ENCODE results near the gene TMEM121. TPM values are rescaled to one million over a fixed set of nuclear protein-coding genes. Genes with fewer than 3 reads are reported as not detected.
A peak's percentile ranks its signal among the peaks of the same experiment; 100 is the strongest.

Gene TMEM121
- polyA plus RNA-seq (ENCODE audit: insufficient read length in 4 of 4): 1 to 10 TPM; 2.6 to 5.7 (median 2.7) TPM

GRCh38 chr14:105525861-105526775 lies at the start of gene TMEM121:
Gene TMEM121 (plus strand): TSS chr14:105526583. CDS start chr14:105528835, 2,252 bp downstream.
- DNase-seq (ENCODE audit: low read depth in 4 of 4, low spot score in 3 of 4): no peak

GRCh38 chr14:105476831-105477659 lies 49.3 kb upstream of the TMEM121 start:
- no peak for DNase-seq (ENCODE audit: low read depth in 4 of 4, low spot score in 3 of 4)

GRCh38 chr14:105477660-105478397 lies 48.6 kb upstream of the TMEM121 start:
- no peak for DNase-seq (ENCODE audit: low read depth in 4 of 4, low spot score in 3 of 4)

- no peak for DNase-seq (ENCODE audit: low read depth in 4 of 4, low spot score in 3 of 4)
These were observed 47.8 kb upstream of the TMEM121 start for GRCh38 chr14:105478398-105479251.

GRCh38 chr14:105479431-105480158 lies 46.8 kb upstream of the TMEM121 start:
- no peak for DNase-seq (ENCODE audit: low read depth in 4 of 4, low spot score in 3 of 4)

GRCh38 chr14:105480199-105480746 lies 46.1 kb upstream of the TMEM121 start:
- no peak for DNase-seq (ENCODE audit: low read depth in 4 of 4, low spot score in 3 of 4)

GRCh38 chr14:105480807-105481801 lies 45.3 kb upstream of the TMEM121 start:
- peak; percentile 82 to 88 (median 84) for DNase-seq (ENCODE audit: low read depth in 4 of 4, low spot score in 3 of 4)

GRCh38 chr14:105481886-105482457 lies 44.4 kb upstream of the TMEM121 start:
- peak; percentile 83 to 94 (median 89) for DNase-seq (ENCODE audit: low read depth in 4 of 4, low spot score in 3 of 4)

GRCh38 chr14:105482486-105483110 lies 43.8 kb upstream of the TMEM121 start:
- DNase-seq (ENCODE audit: low read depth in 4 of 4, low spot score in 3 of 4): no peak

GRCh38 chr14:105483300-105484068 lies 42.9 kb upstream of the TMEM121 start:
- DNase-seq (ENCODE audit: low read depth in 4 of 4, low spot score in 3 of 4): no peak

- no peak for DNase-seq (ENCODE audit: low read depth in 4 of 4, low spot score in 3 of 4)
These were observed 42.0 kb upstream of the TMEM121 start for GRCh38 chr14:105484069-105484996.

- no peak for DNase-seq (ENCODE audit: low read depth in 4 of 4, low spot score in 3 of 4)
These were observed 41.4 kb upstream of the TMEM121 start for GRCh38 chr14:105484997-105485393.

- DNase-seq (ENCODE audit: low read depth in 4 of 4, low spot score in 3 of 4): no peak
These were observed 40.6 kb upstream of the TMEM121 start for GRCh38 chr14:105485739-105486162.

- DNase-seq (ENCODE audit: low read depth in 4 of 4, low spot score in 3 of 4): no peak
These were observed 40.0 kb upstream of the TMEM121 start, which contains the start of gene CRIP1 for GRCh38 chr14:105486163-105486973. Gene CRIP1 (plus strand): TSS chr14:105486886. CDS start chr14:105487260, 374 bp downstream.
